Ascending aorta (tissue), 2 donors: ENCODE measurements around the gene SH3YL1. TPM values are rescaled to one million over a fixed set of nuclear protein-coding genes. Genes with fewer than 3 reads are reported as not detected.

Source experiments
- DNase-seq, 2 donors: peaks; one replicate each; pipeline ENCODE4 v3.0.0-alpha.2; 2019; ENCODE audit warnings: low spot score in 2 of 2
- H3K27ac ChIP-seq, 2 donors: fragments of 200-600 bp; sonication (generic); one replicate each; pipeline ENCODE4 v1.5.1; 2016 to 2017; ENCODE audit warnings: mild to moderate bottlenecking in 1 of 2
- H3K27me3 ChIP-seq: fragments of 200-600 bp; sonication (generic); one replicate; pipeline ENCODE4 v1.5.1; 2017
- H3K36me3 ChIP-seq, 2 donors: fragments of 200-600 bp; sonication (generic); one replicate each; pipeline ENCODE4 v1.5.1; 2016
- H3K4me1 ChIP-seq, 2 donors: fragments of 200-600 bp; sonication (generic); one replicate each; pipeline ENCODE4 v1.5.1; 2016 to 2017; ENCODE audit warnings: mild to moderate bottlenecking in 1 of 2
- H3K4me3 ChIP-seq, 2 donors: fragments of 200-600 bp; sonication (generic); one replicate each; pipeline ENCODE4 v1.5.1; 2016 to 2017; ENCODE audit warnings: mild to moderate bottlenecking in 1 of 2
- H3K9me3 ChIP-seq, 2 donors: fragments of 200-600 bp; sonication (generic); one replicate each; pipeline ENCODE4 v1.5.1; 2016
- CTCF ChIP-seq, 3 experiments: fragments of 200-600 bp in 2 of 3; fragments of 450-650 bp in 1 of 3; sonication (generic) in 2 of 3; IDR thresholded peaks; one replicate each; pipeline ENCODE4 v1.5.1; 2016 to 2019; ENCODE audit warnings: antibody characterized with exemption in 3 of 3, mild to moderate bottlenecking in 1 of 3, moderate library complexity in 1 of 3
- intact Hi-C: fragments of 100-400 bp; cut with DNase I; formaldehyde crosslinking; loops from one replicate; pipeline ENCODE4 v1.15.1; 2023
- total RNA-seq: library from RNA; depleted of rRNA; stranded (reverse); fragments of >200 nt; gene quantifications from one replicate; pipeline ENCODE4 v1.1.0, GENCODE V29; 2016

The SH3YL1 gene
- total RNA-seq, 1 donor from 2014 or later: 3.0 TPM

GRCh38 chr2:268323-268722, 4.5 kb upstream of the SH3YL1 start:
- intact Hi-C loops: no loop called here
- Histone ChIP-seq H3K4me3 (no peak overlapping the region), H3K27me3 (no peaks in the 10 kb centered on the region), H3K36me3 (peaks cover 3 to 11% of the 10 kb centered on the region in 2 donors), H3K9me3 (no peaks in the 10 kb centered on the region), H3K4me1 (peaks cover 5 to 9% of the 10 kb centered on the region in 2 donors), H3K27ac (no peak overlapping the region)
- no peak for TF ChIP-seq CTCF (IDR thresholded peaks at IDR 0.05)
- DNase-seq: no peak

GRCh38 chr2:264493-265468, 949 bp upstream of the SH3YL1 start, which contains the start of gene ACP1:
Gene ACP1, plus strand, starts transcription at chr2:264947. Its CDS starts 18 bp downstream, at chr2:264965.
- H3K36me3 ChIP-seq: no peaks in the 10 kb centered on the region
- intact Hi-C loops: loop anchor here (1.0 to 5.0 kb wide), 3 partner anchors 24 to 413 kb away; partner anchors contain the start of genes ALKAL2, FAM110C and TMEM18
- H3K27ac ChIP-seq: peak within 1 kb of the TSS; percentile 56 to 71
- TF ChIP-seq CTCF (IDR thresholded peaks at IDR 0.05): no peak
- H3K27me3 ChIP-seq: no peaks in the 10 kb centered on the region
- H3K9me3 ChIP-seq: peaks cover 0 to 9% of the 10 kb centered on the region in 2 donors
- peaks cover 5 to 11% of the 10 kb centered on the region in 2 donors for H3K4me1 ChIP-seq
- peak within 1 kb of the TSS; percentile 73 to 86 for H3K4me3 ChIP-seq
- DNase-seq: peak; percentile 74 to 95

- H3K9me3 ChIP-seq: peaks cover 0 to 18% of the 10 kb centered on the region in 2 donors
- H3K4me1 ChIP-seq: peaks cover 5 to 11% of the 10 kb centered on the region in 2 donors
- H3K27me3 ChIP-seq: no peaks in the 10 kb centered on the region
- TF ChIP-seq CTCF (IDR thresholded peaks at IDR 0.05): no peak
- no peak for DNase-seq
- no peak overlapping the region for H3K27ac ChIP-seq
- peaks cover 0 to 3% of the 10 kb centered on the region in 2 donors for H3K36me3 ChIP-seq
- intact Hi-C loops: loop anchor here (5.0 kb wide), 1 partner anchor 414 kb away; the partner anchor contains the start of gene TMEM18
- H3K4me3 ChIP-seq: peak overlapping the region; percentile 73 to 86
Observed at GRCh38 chr2:263022-263738, 652 bp downstream of the SH3YL1 start.

- DNase-seq: no peak
- no peak for TF ChIP-seq CTCF (IDR thresholded peaks at IDR 0.05)
- Histone ChIP-seq H3K4me3 (no peak overlapping the region), H3K9me3 (peaks cover 6 to 28% of the 10 kb centered on the region in 2 donors), H3K27ac (no peak overlapping the region), H3K27me3 (no peaks in the 10 kb centered on the region), H3K4me1 (peaks cover 5 to 11% of the 10 kb centered on the region in 2 donors), H3K36me3 (peaks cover 0 to 3% of the 10 kb centered on the region in 2 donors)
- intact Hi-C loops: loop anchor here (5.0 kb wide), 1 partner anchor 415 kb away; the partner anchor contains the start of gene TMEM18
Observed at GRCh38 chr2:262117-262516, 1.7 kb downstream of the SH3YL1 start.

GRCh38 chr2:260507-261161, 3.2 kb downstream of the SH3YL1 start:
- Histone ChIP-seq H3K4me3 (no peak overlapping the region), H3K36me3 (peaks cover 0 to 3% of the 10 kb centered on the region in 2 donors), H3K4me1 (peaks cover 5 to 7% of the 10 kb centered on the region in 2 donors), H3K9me3 (peaks cover 6 to 35% of the 10 kb centered on the region in 2 donors), H3K27ac (no peak overlapping the region), H3K27me3 (no peaks in the 10 kb centered on the region)
- intact Hi-C loops: loop anchor here (5.0 kb wide), 1 partner anchor 417 kb away; the partner anchor contains the start of gene TMEM18
- no peak for TF ChIP-seq CTCF (IDR thresholded peaks at IDR 0.05)
- DNase-seq: no peak
